ENCODE data around the gene AIMP1. TPM values are rescaled to one million over a fixed set of nuclear protein-coding genes. Genes with fewer than 3 reads are reported as not detected.
"Not testable (repeated sequence)": the region's sequence is repeated elsewhere in the genome, so short reads cannot be mapped to it uniquely, and the experiment has no call there.

Gene AIMP1
- total RNA-seq, 1 donor from 2014 or later, result 17.3 TPM

DNA sequence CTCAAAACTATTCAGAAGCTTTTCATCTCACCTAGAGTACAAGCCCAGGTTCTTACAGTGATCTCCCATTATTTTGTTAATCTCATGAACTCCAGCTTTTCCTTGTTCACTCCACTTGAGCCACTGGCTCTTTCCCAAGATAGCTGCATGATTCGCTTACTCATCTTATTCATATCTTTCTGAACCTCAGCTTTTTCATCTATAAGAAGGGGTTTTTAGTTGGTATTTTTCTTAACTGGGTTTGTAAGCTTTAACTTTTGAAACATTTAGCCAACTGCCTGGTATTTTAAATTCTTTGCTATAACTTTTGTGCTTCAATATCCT, 28.3 kb downstream of the AIMP1 start:
- no peak for DNase-seq (ENCODE audit: extremely low read depth, low read depth, low spot score)

DNA sequence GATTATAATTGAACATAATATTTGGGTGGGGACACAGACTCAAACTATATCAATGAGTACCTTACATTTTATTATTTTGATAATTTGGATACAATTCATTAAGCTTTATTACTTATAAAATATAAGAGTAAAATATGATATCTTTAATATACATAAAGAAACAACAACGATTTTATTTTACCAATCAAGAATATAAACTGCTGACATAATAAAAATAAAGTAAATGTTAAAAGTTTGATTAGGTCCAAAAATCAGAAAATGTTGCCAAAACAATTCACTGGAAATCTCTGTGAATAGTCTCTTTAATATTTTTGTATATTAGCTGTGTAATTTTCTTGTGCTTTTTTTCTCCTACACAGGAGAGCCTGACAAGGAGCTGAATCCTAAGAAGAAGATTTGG, 30.8 kb downstream of the AIMP1 start:
- no peak for DNase-seq (ENCODE audit: extremely low read depth, low read depth, low spot score)

DNA sequence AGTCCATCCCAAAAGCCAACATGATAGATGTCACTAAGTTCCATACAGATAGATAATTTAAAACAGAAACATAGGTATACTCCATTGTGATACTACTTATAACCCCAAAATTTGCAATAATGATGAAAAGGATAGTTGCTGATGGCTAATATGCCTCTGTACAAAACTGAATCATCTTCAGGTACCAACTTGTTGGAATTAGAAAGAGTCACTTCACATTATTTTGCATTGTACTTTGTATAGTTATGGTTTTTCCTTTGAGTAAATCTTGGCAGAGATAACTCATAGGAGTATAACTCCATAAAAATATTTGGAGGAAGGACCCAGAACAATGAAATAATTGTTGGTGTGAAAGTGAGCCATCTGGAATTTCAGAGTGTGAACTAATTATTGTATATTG, 34.7 kb downstream of the AIMP1 start:
- no peak for DNase-seq (ENCODE audit: extremely low read depth, low read depth, low spot score)

DNA sequence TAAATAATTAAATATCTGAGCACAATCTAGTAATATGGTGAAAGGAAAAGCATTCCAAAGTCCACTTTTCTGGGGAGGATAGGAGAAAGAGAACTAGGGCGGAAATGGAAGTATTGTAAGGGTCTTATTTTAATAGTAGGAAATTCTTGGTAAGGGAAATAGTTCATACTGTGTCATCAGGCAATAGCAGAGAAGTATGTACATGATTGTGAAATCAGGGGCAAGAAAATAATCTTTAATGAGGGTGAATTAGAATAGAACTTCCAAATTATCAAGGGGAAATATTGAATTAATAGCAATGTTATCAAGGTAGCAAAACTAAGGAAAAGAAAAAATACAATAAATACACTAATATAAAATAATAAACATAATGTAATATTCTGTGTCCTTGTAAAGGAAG, 37.4 kb downstream of the AIMP1 start:
- no peak for DNase-seq (ENCODE audit: extremely low read depth, low read depth, low spot score)

DNA sequence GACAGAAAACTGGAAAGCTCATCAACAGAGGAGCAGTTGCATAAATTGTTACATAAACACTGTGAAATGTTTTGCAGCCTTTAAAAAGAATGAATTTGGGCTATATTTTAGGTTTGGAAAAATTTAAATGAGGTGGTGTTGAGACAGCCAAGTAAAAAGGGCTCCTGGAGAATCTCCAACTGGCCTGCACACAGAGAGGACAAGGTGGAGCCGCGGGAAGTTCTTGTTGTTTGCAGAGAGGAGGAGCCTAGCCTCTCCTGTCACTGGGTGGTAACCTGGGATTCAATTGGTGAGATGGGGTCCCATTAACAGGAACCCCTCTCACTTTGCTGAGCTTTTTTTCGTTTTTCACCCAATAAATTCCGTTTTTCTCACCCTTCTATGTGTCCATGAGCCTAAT, 38.8 kb downstream of the AIMP1 start:
- no peak for DNase-seq (ENCODE audit: extremely low read depth, low read depth, low spot score)

DNA sequence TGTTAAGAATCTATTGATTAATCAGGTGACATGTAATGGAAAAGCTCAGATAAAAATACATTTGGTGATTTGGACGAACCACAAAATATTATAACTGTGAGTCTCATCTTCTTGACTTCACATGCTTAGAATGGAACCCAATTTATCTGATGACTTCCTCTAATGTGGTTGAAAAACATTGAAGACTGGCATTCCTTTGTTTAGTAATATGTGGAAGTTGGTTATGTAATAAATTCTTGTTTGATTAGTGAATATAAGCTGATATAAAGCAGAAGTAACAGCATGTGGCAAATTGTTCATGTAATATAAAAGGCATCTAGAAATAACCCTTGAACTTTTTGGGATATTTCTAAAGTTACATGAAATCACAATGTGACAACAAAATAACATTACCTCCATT, 42.5 kb downstream of the AIMP1 start:
- no peak for DNase-seq (ENCODE audit: extremely low read depth, low read depth, low spot score)

DNA sequence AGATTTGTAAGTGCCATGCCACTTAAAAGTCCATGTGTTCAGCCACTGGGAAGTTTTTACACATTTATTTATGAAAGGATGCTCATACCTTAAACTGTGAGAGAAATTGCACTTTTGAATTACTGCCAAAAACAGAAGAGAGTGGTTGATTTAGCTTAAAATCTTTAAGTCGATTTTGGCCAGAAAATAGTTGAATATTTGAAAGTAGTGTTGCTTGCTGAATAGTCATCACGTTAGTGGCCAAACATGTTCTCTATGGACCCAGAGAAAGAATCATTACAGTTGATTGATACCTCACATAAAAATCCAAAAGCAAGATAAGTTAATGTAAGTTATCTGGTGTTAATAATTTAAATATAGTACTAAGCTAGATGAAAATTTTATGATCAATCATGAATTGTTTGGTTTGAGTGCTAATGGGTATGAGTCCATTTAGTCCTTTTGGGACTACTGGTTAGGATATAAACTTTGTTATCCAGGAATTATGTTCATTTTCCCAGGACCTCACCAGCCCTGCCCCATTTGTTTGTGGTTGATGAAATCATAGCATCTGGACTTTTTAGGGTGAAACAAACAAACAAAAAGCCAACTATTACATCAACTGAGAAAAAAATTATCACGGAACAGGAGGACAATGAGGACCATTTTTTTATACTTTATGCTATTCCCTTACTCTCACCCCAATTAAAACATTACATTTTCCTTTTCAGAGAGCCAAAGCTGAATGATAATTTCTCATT, 45.9 kb downstream of the AIMP1 start:
- no peak for DNase-seq (ENCODE audit: extremely low read depth, low read depth, low spot score)

DNA sequence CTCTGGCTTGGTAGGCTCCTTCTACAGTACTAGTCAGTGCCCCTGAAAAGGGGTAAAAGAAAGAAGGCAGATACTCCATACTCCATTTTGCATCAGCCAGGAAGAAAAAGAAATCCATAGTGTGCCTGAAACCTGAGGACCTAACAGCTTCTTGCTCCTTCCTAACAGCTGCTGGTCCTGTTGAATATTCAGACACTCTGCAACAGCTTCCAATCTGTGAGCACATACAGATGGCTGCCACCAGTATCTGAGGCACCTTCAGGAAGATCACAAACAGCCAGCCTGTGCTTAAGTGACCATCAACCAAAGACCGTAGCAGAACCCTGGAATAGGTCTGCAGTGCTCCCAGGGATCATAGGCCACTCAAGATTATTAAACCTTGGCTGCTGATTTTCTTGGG, 47.9 kb downstream of the AIMP1 start:
- DNase-seq (ENCODE audit: extremely low read depth, low read depth, low spot score), result no peak

DNA sequence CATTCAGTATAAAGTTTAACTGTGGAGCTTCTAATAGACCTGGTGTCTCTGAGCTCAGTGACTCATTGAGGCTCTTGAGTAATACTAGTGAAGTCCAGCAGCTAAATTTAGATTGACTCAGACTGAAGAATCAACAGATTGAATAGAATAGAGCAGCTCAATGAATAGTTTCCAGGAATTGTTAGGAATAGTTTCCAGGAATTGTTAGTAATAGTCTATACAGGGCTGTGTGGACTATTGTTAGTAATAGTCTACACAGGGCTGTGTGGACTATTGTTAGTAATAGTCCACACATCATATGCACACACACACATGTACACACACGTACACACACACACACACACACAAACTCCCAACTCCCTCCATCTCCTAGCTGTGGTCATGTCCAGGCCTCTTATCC, 49.3 kb downstream of the AIMP1 start:
- peak; percentile 85 for DNase-seq (ENCODE audit: extremely low read depth, low read depth, low spot score)

DNA sequence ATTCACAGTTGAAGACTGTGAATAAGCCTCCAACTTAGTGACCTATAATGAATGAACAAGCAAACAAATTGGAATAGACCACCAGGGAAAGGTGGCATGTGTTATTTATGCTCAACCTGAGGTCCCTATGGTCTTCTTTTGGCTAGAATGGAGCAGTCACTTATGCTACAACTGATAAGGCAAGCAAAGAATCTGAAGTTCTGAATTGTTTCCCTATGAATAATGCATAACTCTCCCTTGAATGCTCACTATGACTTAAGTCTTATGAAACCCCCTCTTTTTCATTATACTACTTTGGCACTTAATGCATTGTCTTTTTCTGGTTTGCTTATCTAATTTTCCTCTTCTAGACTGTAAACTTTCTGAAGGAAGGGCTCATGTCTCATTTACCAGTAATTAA, 49.7 kb downstream of the AIMP1 start:
- no peak for DNase-seq (ENCODE audit: extremely low read depth, low read depth, low spot score)

DNA sequence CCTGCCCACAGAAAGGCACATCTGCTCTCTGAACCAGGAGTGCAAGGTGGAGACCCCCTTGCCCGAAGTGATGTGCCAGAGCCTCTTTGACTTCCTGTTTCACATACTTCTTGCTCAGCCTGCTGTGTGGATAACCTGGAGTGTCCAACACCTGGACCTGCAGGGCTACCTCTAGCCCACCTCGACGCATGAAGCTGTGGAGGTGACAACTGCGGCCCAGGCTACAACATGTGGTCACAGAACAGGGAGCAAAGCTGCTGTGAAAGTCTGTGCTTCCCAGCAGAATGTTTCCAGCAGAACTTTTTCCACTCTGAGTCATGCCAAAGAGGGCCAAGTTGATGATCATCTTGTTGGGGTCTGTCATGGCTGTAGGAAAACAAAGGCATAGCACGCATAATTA, 50.7 kb downstream of the AIMP1 start:
- no peak for DNase-seq (ENCODE audit: extremely low read depth, low read depth, low spot score)

DNA sequence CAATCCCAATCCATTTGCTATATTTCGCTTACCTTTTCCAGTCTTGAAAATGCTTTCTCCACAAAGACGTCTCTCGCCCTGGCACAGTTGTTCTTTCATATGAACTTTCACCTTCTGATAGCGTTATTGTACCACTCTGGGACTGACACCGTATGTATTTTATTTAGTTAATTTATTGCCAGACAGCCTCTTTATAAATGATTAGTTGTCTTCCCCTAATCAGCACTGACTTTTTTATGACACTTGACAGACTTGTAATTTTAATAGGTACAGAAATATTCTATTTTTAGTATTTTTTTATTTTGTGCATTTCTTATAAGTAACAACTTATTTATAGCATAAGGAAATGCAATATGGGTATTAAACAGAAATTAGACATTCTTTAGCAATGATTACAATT, 52.3 kb downstream of the AIMP1 start, which contains the start of gene GIMD1:
Gene GIMD1 (minus strand): TSS at position 101 of the 400 bp plus-strand sequence. CDS start 1,343 bp downstream, outside the sequence.
- no peak for DNase-seq (ENCODE audit: extremely low read depth, low read depth, low spot score)

DNA sequence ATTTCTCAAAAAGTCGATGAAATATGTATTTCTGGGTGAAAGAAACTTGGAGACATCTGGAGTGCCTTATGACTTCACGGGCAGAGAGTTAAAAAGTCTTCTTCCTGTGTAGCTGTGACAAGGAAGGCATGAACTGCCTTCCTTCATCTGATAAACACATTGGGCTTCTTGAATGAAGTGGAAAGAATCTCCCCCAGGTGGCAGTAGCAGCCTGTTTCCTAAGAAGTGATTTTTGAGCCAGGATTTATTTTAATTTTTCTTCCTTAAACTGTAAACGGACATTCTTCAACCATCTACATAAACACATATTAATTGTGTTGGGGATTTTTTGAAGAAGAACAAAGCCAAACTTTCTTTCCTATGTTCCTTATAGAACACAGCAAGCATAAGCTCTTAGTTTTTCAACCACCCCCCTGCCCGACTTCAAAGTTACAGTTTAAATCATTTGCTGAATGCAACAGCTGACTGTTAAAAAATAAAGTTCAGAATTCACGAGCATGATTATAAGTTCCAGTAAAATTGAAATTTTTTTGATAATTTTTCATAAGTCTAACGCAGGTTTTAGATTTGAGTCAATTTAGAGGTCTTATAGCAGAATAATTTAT, 53.2 kb downstream of the AIMP1 start:
- DNase-seq (ENCODE audit: extremely low read depth, low read depth, low spot score), result peak; percentile 72

DNA sequence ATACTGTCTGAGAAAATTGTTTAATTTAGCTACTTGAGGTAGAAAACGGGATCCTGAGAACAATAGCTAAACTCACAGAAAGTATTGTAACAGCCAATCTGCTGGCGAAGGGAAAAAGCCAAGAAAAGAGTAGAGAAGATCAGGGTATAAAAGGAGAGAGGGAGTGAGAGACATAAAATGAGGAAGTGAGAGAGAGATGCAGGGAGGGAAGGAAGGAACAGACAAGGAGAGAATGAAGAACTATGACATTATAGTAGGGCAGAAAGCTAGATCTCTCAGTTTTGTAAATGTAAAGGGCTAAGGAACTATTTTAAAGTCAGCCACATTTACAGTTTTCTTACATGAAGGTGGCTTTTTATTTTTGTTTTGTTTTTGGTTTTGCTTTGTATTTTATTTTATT, 53.9 kb downstream of the AIMP1 start:
- DNase-seq (ENCODE audit: extremely low read depth, low read depth, low spot score), result no peak

DNA sequence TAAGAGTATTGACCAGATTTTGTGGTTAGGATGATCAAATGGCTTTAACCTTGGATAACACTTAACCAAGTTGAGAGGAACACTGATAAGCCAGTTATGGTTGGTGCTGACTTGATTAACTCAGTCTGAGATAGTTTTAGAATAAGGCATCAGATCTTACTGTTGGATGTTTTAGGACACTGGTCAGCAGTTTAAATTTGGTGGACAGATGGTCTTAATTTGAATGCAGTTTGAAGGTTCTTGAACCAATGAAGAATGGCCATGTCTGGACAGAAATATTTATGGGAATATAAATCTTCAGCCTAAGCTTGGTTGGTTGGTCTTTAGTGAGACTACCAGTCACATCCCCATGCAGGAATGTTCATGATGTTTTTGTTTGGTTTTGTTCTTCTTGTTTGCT, 54.8 kb downstream of the AIMP1 start:
- no peak for DNase-seq (ENCODE audit: extremely low read depth, low read depth, low spot score)

DNA sequence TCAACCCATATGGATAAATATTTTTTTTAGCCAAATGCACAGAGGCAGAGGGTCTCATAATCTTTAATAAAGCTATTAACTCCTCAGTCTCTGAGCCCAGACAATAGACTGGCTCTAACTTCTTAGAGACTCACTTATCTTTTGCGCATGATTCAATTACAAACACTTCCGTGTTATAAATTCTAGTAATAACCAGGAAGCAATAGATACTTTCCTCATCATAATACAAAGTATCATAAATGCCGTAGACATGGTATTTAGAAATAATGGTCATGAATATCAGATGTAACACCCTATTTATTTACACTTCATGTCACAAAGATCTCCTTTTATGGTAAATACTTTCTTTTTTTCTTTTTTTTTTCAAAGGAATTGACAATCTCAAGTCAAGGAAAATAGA, 56.7 kb downstream of the AIMP1 start:
- DNase-seq (ENCODE audit: extremely low read depth, low read depth, low spot score), result no peak

DNA sequence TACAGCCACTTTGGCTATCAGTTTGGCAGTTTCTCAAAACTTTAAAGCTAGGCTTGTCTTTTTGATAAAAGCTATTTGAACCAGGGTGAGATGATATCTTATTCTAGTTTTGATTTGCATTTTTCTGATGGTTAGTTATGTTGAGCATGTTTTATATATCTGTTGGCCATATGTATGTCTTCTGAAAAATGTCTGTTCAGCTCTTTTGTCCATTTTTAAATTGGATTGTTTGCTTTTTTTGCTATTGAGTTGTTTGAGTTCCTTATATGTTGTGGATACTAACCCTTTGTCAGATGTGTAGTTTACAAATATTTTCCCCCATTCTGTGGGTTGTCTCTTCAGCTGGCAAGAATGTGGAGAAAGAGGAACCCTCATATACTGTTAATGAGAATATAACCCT, 63.8 kb downstream of the AIMP1 start:
- DNase-seq (ENCODE audit: extremely low read depth, low read depth, low spot score), result no peak

DNA sequence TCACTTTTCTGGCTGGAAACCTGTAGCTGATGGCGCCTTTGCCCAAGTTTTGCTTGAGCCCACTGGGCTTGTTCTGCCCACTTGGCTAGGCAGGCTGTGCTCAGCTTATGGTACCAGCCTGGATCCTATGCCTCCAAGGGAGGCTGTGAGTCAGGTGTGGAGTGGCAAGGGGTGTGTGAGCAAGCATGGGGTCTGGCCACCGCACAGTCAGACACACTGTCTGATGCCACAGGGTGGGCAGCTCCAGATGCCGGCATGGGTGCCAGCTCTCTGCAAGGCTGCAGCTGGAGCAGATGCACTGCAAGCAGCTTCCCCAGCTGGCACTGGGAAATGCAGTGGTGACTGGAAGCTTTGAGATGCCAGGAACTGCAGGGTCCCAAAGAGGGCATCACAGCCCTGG, 68.5 kb downstream of the AIMP1 start:
- no peak for DNase-seq (ENCODE audit: extremely low read depth, low read depth, low spot score)

DNA sequence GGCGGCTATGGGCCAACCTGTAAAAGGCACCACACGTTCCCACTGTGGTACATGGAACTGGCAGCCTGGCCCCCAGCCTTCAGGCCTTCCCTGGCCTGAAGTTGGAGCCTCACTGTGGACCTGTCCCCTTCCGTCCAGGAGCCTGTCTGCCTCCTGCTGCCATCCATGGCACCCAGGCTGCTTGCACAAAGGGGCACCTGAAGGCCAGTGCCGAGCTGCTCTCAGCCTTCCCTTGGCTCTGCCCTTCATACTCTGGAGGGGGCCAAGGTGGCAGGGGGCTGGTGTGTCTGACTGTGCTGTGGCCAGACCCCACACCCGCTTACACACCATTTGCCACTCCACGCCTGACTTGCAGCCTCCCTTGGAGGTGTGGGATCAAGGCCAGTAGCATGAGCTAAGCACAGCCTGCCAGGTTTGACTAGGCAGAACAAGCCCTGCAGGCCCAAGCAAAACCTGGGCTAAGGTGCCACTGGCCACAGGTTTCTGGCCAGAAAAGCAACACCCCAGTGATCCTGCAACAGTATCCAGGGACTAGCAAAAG, 69.6 kb downstream of the AIMP1 start:
- no peak for DNase-seq (ENCODE audit: extremely low read depth, low read depth, low spot score)

DNA sequence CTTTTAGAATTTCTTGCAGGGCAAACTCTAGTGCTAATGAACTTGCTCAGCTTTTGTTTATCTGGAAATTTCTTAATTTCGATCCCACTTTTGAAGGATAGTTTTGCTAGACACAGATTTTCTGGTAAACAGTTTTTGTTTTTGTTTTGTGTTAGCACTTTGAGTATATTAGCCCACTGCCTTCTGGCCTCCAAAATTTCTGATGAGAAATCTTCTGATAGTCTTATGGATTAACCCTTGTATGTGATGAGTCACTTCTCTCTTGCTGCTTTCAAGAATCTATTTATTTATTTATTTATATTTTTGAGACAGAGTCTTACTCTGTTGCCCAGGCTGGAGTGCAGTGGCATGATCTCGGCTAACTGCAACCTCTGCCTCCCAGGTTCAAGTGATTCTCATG, 79.2 kb downstream of the AIMP1 start:
- DNase-seq (ENCODE audit: extremely low read depth, low read depth, low spot score), result no peak

DNA sequence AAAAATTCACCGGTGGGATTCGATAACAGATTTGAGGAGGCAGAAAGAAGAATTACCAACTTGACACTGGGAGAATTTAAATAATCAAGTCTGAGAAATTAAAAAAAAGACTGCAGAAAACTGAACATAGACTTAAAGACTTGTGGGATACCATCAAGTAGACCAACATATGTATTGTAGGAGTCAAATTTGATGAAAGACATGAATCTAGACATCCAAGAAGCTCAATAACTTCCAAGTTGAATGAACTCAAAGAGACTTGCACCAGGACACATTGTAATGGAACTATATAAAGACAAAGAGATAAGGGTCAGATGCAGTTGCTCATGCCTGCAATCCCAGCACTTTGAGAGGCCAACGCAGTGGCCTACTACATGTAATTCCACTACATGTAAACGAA, 82.5 kb downstream of the AIMP1 start:
- not testable (repeated sequence) for DNase-seq (ENCODE audit: extremely low read depth, low read depth, low spot score)
